Glutamatergic neuron (in vitro differentiated cells): ENCODE measurements around the gene IQCM. TPM values are rescaled to one million over a fixed set of nuclear protein-coding genes. Genes with fewer than 3 reads are reported as not detected.

ENCODE experiments used
- DNase-seq: peaks from one replicate; pipeline ENCODE4 v3.0.0; 2022
- H3K27ac Mint-ChIP-seq: one replicate; pipeline ENCODE4 v1.8.0; 2020; ENCODE audit warnings: mild to moderate bottlenecking, mixed read lengths, inconsistent platforms; ENCODE audit not compliant: unreplicated experiment
- H3K27me3 Mint-ChIP-seq: one replicate; pipeline ENCODE4 v1.8.0; 2020; ENCODE audit warnings: mild to moderate bottlenecking, moderate library complexity, mixed read lengths, inconsistent platforms; ENCODE audit not compliant: unreplicated experiment
- H3K36me3 Mint-ChIP-seq: one replicate; pipeline ENCODE4 v1.8.0; 2020; ENCODE audit warnings: mild to moderate bottlenecking, mixed read lengths, inconsistent platforms; ENCODE audit not compliant: unreplicated experiment
- H3K4me1 Mint-ChIP-seq: one replicate; pipeline ENCODE4 v1.8.0; 2020; ENCODE audit warnings: mild to moderate bottlenecking, low read depth, mixed read lengths, inconsistent platforms; ENCODE audit not compliant: unreplicated experiment
- H3K4me3 Mint-ChIP-seq: one replicate; pipeline ENCODE4 v1.8.0; 2020; ENCODE audit warnings: mild to moderate bottlenecking, mixed read lengths, inconsistent platforms; ENCODE audit not compliant: unreplicated experiment
- H3K9me3 Mint-ChIP-seq: one replicate; pipeline ENCODE4 v1.8.0; 2020; ENCODE audit warnings: mild to moderate bottlenecking, moderate library complexity, mixed read lengths, inconsistent platforms; ENCODE audit not compliant: unreplicated experiment
- CTCF ChIP-seq: fragments of 200-600 bp; sonication (generic); IDR thresholded peaks from one replicate; pipeline ENCODE4 v1.5.0; 2021; ENCODE audit not compliant: partially characterized antibody, unreplicated experiment
- total RNA-seq: library from RNA; stranded (reverse); fragmentation: NEBNext Ultra II Directional; extraction: Animal tissue kit (Norgen Biotek cat#: 25700); gene quantifications from one replicate; pipeline ENCODE4 v1.2.1, GENCODE V29; 2021; ENCODE audit not compliant: unreplicated experiment

IQCM gene
- total RNA-seq, 1 donor from 2014 or later, result not detected

DNA sequence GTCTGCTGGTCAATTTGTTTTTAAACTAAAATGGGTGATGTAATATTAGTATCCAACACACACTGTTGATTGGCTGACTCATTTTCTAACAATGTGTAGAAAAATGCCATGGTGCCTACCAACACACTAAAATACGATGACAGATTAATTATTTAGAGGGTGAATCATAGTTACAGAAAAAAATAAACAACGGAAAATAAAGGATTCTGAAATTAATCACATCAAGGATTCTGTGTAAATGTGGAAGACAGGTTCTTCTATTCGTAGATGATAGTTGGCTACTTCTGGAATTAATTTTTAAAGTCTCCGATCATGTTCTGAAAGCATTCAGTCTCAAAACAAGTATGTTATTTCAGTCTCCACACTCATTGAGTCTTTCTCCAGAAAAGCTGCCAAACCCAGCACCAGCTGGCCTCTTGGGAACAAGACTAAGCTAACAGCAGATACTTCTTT is 8.2 kb upstream of the IQCM start:
- no peaks in the 10 kb centered on the region for H3K36me3 Mint-ChIP-seq
- H3K27me3 Mint-ChIP-seq, result no peaks in the 10 kb centered on the region
- no peak overlapping the region for H3K27ac Mint-ChIP-seq
- H3K4me3 Mint-ChIP-seq, result no peak overlapping the region
- no peak for DNase-seq
- no peaks in the 10 kb centered on the region for H3K9me3 Mint-ChIP-seq
- peaks cover 3% of the 10 kb centered on the region for H3K4me1 Mint-ChIP-seq
- no peak for TF ChIP-seq CTCF

GRCh38 chr4:149801416-149801815 is 14.2 kb downstream of the IQCM start:
- Mint-ChIP-seq H3K36me3 (no peaks in the 10 kb centered on the region), H3K27me3 (no peaks in the 10 kb centered on the region), H3K4me1 (no peaks in the 10 kb centered on the region), H3K9me3 (no peaks in the 10 kb centered on the region), H3K4me3 (no peak overlapping the region), H3K27ac (no peak overlapping the region)
- no peak for TF ChIP-seq CTCF
- no peak for DNase-seq

DNA sequence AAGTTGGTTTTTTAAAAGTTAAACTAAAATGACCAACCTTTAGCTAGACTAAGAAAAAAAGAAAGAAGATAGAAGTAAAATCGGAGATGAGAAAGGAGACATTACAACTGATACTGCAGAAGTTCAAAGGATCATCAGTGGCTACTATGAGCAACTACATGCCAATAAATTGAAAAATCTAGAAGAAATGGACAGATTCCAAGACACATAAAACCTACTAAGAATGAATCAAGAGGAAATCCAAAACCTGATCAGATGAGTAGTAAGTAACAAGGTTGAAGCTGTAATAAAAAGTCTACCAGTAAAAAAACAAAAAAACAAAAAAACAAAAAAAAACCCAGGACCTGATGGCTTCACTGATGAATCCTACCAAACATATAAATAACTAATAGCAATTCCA is 16.1 kb downstream of the IQCM start:
- DNase-seq, result no peak
- Mint-ChIP-seq H3K4me1 (no peaks in the 10 kb centered on the region), H3K9me3 (no peaks in the 10 kb centered on the region), H3K4me3 (no peak overlapping the region), H3K27ac (no peak overlapping the region), H3K36me3 (no peaks in the 10 kb centered on the region), H3K27me3 (no peaks in the 10 kb centered on the region)
- no peak for TF ChIP-seq CTCF

DNA sequence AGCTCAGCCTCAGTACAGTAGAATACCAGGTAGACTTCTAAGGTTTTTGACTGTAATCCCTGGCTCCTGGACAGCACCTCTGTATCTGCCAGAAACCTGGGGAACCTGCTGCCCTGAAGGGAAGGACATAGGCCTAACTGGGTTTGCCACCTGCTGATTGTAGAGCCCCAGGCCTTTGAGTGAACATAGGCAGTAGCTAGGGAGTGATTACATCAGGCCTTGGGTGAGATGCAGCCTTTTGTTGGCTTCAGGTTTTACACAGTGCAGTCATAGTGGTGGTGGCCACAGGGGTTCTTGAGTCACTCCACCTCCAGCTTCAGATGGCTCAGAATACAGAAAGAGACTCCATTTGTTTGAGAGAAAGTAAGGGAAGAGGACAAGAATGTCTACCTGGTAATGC is 19.3 kb downstream of the IQCM start:
- no peak overlapping the region for H3K4me3 Mint-ChIP-seq
- DNase-seq, result no peak
- no peaks in the 10 kb centered on the region for H3K4me1 Mint-ChIP-seq
- TF ChIP-seq CTCF, result no peak
- no peak overlapping the region for H3K27ac Mint-ChIP-seq
- H3K27me3 Mint-ChIP-seq, result no peaks in the 10 kb centered on the region
- no peaks in the 10 kb centered on the region for H3K36me3 Mint-ChIP-seq
- H3K9me3 Mint-ChIP-seq, result no peaks in the 10 kb centered on the region

- Mint-ChIP-seq H3K36me3 (no peaks in the 10 kb centered on the region), H3K9me3 (no peaks in the 10 kb centered on the region), H3K4me3 (no peak overlapping the region), H3K27ac (no peak overlapping the region), H3K4me1 (no peaks in the 10 kb centered on the region), H3K27me3 (no peaks in the 10 kb centered on the region)
- TF ChIP-seq CTCF, result no peak
- no peak for DNase-seq
Observed at GRCh38 chr4:149795256-149795655, 20.4 kb downstream of the IQCM start.
